HFFc6 (cell line): ENCODE results near the gene TBC1D2B. TPM values are rescaled to one million over a fixed set of nuclear protein-coding genes. Genes with fewer than 3 reads are reported as not detected.

Experiments used
- DNase-seq: peaks from one replicate; pipeline ENCODE4 v3.0.0-alpha.2; 2018
- H3K27ac Mint-ChIP-seq: 2 replicates; pipeline ENCODE4 v1.8.0; 2020; ENCODE audit warnings: mild to moderate bottlenecking, mixed read lengths
- H3K27me3 Mint-ChIP-seq: 2 replicates; pipeline ENCODE4 v1.8.0; 2021; ENCODE audit warnings: mild to moderate bottlenecking, moderate library complexity, mixed read lengths; ENCODE audit not compliant: insufficient read depth
- H3K36me3 Mint-ChIP-seq: 2 replicates; pipeline ENCODE4 v1.8.0; 2021; ENCODE audit warnings: low read depth, mixed read lengths
- H3K4me1 Mint-ChIP-seq: 2 replicates; pipeline ENCODE4 v1.8.0; 2020; ENCODE audit warnings: low read depth, mixed read lengths
- H3K4me3 Mint-ChIP-seq: 2 replicates; pipeline ENCODE4 v1.8.0; 2020; ENCODE audit warnings: mild to moderate bottlenecking, moderate library complexity, mixed read lengths
- H3K9me3 Mint-ChIP-seq: 2 replicates; pipeline ENCODE4 v1.8.0; 2020; ENCODE audit warnings: mild to moderate bottlenecking, mixed read lengths
- CTCF ChIP-seq: fragments of 200-600 bp; sonication (generic); IDR thresholded peaks from 2 replicates; pipeline ENCODE4 v1.5.0; 2021; ENCODE audit warnings: antibody characterized with exemption, mild to moderate bottlenecking
- total RNA-seq, 6 experiments: library from RNA; stranded (reverse); fragmentation: NEBNext Ultra II Directional; extraction: Animal tissue kit (Norgen Biotek cat#: 25700); gene quantifications; 2 replicates in 1 of 6; 3 replicates in 5 of 6; pipeline ENCODE4 v1.2.3, GENCODE V29; 2021

Gene TBC1D2B
- total RNA-seq, 6 experiments from 2014 or later, result 34.1 to 42.5 (median 38.0) TPM

DNA sequence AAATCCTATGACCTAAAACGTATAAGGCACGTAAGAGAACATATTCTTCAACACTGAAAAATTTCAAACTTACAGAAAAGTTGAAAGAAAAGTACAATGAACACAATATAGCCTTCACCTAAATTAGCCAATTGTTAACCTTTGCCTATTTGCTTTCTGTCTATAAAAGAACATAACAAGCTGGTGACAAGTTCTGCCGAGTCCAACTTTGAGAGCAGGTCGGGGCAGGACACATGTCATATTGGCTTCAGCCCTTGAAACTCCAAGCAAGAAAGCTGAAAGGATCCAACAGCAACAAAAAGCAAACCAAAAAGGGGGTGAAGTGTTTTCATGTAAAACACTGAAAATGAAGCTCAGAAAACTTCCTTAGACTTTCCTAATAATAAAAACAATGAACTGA, 59.1 kb downstream of the TBC1D2B start:
- DNase-seq, result no peak
- Mint-ChIP-seq H3K9me3 (no peaks in the 10 kb centered on the region), H3K27ac (no peak overlapping the region)

DNA sequence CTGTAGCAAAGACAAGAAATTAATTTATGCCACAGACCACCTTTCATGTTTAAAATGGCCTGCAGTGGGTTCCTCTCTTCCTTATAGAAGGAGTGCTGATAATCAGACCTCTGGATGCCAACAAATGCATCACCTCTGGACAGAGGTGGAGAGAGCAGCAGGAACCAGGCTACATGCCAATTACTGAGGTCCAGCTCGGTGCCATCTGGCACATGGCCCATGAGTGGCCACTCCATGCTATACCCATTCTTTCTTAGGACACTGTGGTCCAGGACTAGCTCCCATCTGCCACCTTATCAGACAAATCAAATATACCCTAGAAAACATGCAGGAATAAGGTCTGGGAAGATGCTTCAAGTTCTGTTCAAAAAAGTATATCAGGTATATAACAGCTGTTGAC, 60.7 kb downstream of the TBC1D2B start:
- no peak for DNase-seq
- H3K27ac Mint-ChIP-seq, result no peak overlapping the region
- no peak for TF ChIP-seq CTCF
- H3K27me3 Mint-ChIP-seq, result no peaks in the 10 kb centered on the region; the same call in 1 of the 2 replicates
- peaks cover 12% of the 10 kb centered on the region for H3K36me3 Mint-ChIP-seq
- no peaks in the 10 kb centered on the region for H3K4me1 Mint-ChIP-seq
- no peak overlapping the region for H3K4me3 Mint-ChIP-seq
- no peaks in the 10 kb centered on the region for H3K9me3 Mint-ChIP-seq

More for the DNA sequence above, 59.1 kb downstream of the TBC1D2B start:
- peaks cover 19% of the 10 kb centered on the region for H3K36me3 Mint-ChIP-seq
- H3K4me3 Mint-ChIP-seq, result no peak overlapping the region
- no peaks in the 10 kb centered on the region for H3K4me1 Mint-ChIP-seq
- TF ChIP-seq CTCF, result no peak
- H3K27me3 Mint-ChIP-seq, result no peaks in the 10 kb centered on the region; the same call in 1 of the 2 replicates

GRCh38 chr15:78012643-78013077, 64.9 kb downstream of the TBC1D2B start:
- no peak for TF ChIP-seq CTCF
- DNase-seq, result no peak
- Mint-ChIP-seq H3K36me3 (peaks cover 4% of the 10 kb centered on the region; the same call in 1 of the 2 replicates), H3K9me3 (no peaks in the 10 kb centered on the region), H3K4me3 (no peak overlapping the region), H3K4me1 (peaks cover 14% of the 10 kb centered on the region), H3K27ac (no peak overlapping the region), H3K27me3 (no peaks in the 10 kb centered on the region; the same call in 1 of the 2 replicates)

DNA sequence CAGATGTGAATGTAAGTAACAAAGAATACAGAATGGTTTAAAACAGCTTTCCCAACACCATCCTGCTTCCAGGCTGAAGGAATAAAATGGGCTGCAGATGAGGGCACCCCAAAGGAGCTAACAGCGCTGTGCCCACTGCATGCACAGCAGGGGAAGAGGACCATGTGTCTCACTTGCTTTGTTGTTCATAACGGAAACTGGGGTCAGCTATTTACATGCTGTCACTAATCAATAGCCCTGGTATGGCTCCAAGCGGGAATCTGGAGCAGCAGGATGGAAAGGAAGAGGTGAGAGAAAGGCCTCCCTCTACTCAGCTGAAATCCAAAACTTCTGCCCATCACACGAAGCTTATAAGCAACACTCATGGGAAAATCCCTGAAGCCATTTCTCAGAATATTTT, 67.4 kb downstream of the TBC1D2B start:
- Mint-ChIP-seq H3K36me3 (peaks cover 11% of the 10 kb centered on the region), H3K4me3 (no peak overlapping the region), H3K27me3 (no peaks in the 10 kb centered on the region; the same call in 1 of the 2 replicates), H3K27ac (no peak overlapping the region), H3K9me3 (no peaks in the 10 kb centered on the region), H3K4me1 (peaks cover 36% of the 10 kb centered on the region)
- no peak for TF ChIP-seq CTCF
- DNase-seq, result no peak

DNA sequence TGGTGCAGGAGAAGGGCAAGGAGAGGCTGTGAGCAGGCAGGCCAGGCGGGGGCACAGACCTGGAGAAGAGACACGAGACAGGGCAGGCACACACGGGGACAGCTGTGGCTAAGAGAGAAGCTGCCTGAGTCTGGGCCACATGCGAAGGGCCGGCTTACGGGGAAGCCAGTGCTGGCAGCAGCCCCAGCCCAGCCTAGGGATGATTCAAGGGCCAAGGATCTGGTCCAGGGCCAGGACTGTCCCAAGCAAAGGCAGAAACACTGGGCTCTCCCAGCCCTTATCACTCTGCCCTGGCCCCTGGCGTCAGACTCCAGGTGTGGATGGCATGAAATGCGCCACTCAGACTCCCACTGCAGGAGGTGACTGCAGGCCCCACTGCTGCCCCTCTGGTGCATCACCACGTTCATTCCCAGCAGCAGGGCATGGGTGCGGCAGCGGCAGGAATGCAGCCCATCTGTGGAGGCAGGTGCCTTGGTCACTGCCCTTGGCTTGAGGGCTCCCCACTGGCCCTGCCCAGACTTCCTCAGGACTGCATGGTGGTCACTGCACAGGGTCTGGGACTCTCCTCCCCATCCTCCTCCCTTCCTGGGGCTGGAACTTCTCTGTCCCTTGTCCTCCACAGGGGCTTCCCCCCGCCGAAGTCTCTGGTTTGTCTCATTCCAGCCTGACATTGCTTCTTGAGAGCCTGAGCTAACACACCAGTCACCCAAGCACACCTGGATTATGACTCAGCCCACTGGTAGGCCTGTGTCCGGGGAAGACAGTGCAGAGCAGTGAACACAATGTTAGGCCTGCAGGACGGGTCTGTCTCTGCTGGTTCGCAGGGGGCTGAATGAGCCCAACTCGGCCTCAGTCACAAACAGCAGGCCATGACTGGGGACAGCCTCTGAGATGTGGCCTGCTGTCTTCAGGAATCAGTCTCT, 69.3 kb downstream of the TBC1D2B start:
- no peaks in the 10 kb centered on the region for H3K9me3 Mint-ChIP-seq
- TF ChIP-seq CTCF, result no peak
- peak overlapping the region; percentile 46 for H3K27ac Mint-ChIP-seq
- H3K4me1 Mint-ChIP-seq, result peaks cover 47% of the 10 kb centered on the region
- H3K36me3 Mint-ChIP-seq, result peaks cover 11% of the 10 kb centered on the region
- H3K4me3 Mint-ChIP-seq, result no peak overlapping the region
- no peaks in the 10 kb centered on the region; the same call in 1 of the 2 replicates for H3K27me3 Mint-ChIP-seq
- peak; percentile 82 for DNase-seq
